NAMALWA (cell line): ENCODE results near the gene MPV17L.
"Not testable (repeated sequence)": the region's sequence is repeated elsewhere in the genome, so short reads cannot be mapped to it uniquely, and the experiment has no call there.

Source experiments
- DNase-seq: peaks from one replicate; pipeline ENCODE4 v3.0.0-alpha.2; 2015; ENCODE audit warnings: low spot score

Gene MPV17L

DNA sequence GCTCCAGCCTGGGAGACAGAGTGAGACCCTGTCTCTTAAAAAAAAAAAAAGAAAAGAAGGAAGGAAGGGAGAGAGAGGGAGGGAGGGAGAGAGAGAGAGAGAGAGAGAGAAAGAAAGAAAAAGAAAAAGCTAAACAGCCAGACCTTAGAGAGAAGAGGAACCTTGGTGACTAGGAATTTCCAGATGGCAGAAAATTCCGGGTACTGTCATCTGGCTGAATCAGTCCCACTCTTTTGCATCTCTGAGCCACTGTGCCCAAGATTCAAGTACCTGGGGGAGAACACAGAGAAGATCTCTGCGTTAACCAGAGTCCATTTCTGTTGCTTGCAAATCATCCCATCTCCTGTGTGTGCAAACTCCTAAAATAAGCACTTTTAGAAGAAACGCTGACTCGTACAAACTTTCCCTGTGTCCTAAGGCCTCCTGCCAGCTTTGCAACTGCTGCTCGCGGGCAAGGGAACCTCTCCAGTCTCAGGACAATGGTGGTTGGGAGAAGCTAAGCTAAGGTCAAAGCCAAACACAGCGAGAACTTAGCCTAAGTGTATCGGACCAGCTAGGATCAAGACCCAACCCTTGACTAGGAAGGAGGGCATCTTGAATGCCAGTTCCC lies 56.8 kb downstream of the MPV17L start:
- DNase-seq = no peak

DNA sequence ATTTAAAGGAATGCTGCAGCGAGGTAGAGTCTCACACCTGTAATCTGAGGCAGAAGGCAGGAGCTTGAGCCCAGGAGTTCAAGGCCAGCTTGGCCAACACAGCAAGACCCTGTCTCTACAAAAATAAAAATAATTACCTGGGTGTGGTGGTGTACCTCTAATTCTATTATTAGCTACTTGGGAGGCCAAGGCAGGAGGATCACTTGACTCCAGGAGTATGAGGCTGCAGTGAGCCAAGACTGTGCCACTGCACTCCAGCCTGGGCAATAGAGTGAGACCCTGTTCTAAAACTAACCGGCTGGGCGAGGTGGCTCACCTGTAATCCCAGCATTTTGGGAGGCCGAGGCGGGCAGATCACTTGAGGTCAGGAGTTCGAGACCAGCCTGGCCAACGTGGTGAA lies 57.7 kb downstream of the MPV17L start:
- not testable (repeated sequence) for DNase-seq

DNA sequence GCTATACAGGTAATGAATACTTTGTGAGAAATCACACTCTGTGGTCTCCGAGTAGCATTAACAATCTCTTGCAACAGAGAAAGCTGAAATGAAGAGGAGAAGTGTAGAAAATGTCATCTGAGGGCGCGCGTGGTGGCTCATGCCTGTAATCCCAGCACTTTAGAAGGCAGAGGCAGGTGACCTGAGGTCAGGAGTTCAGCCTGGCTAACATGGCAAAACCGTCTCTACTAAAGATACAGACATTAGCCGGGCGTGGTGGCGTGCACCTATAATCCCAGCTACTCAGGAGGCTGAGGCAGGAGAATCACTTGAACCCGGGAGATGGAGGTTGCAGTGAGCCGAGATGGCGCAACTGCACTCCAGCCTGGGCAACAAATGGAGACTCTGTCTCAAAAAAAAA lies 59.4 kb downstream of the MPV17L start:
- DNase-seq = not testable (repeated sequence)

DNA sequence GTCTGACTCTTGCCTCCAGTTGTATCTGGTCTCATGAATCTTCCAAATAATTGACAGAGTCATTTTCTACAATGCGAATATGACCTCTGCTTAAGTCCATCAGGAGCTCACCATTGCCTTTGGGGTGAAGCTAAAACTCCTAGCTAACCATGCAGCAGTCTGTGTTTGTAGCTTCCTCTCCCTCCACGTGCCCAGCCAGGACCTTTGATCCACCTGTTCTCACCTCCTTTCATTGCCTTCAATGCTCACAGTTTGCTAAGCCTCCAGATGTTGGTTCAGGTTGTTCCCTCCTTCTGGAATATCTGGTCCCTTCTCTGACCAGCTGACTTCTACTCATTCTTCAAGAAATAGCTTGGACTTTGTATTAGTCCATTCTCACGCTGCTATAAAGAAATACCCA lies 61.8 kb downstream of the MPV17L start:
- no peak for DNase-seq

DNA sequence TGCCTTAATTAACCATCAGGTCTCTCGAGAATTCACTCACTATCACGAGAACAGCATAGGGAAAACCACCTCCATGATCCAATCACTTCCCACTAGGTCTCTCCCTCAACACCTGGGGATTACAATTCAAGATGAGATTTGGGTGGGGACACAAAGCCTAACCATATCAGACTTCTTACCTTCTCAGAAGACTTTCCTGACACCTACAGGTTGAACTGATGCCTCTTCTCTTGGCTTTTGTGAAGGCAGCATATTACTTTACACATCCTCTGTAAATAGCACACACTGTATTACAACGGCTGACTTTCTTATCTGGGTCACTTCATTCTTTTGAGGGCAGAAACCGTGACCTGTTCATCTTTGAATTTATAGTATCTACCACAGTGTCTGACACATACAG lies 62.4 kb downstream of the MPV17L start:
- DNase-seq = peak; percentile 19

DNA sequence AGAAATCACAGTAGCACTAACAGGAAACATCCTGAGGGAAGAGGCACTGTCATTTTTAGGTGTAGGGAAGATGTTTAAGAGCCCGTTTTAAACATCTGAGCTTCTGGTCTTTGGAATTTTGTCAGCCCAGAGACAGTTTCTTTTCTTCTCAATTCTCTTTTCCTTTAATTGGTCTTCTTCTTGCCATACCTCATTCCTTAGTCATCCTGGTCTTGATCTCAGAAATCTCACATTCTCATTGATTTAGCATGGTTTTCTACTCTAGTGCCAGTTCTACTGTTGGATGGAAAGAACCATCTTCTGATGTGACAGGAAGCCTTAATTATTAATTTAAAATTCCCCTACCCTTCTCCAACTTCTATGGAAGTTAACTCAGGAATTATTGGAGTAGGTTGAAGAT lies 64.2 kb downstream of the MPV17L start:
- no peak for DNase-seq

DNA sequence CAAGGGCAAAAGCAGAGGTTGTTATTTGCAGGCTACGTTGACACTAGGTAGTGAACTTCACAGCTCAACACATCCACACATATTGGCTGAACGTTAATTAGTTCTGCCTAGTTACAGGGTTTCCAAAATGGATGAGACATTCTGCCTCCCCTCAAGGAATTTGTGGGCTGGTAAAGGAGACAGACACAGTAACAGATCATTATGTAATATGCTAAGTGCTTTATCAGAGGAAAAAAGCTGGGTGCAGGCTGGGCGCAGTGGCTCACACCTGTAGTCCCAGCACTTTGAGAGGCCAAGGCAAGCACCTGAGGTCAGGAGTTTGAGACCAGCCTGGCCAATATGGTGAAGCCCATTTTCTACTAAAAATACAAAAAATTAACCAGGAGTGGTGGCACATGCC lies 65.0 kb downstream of the MPV17L start:
- no peak for DNase-seq

DNA sequence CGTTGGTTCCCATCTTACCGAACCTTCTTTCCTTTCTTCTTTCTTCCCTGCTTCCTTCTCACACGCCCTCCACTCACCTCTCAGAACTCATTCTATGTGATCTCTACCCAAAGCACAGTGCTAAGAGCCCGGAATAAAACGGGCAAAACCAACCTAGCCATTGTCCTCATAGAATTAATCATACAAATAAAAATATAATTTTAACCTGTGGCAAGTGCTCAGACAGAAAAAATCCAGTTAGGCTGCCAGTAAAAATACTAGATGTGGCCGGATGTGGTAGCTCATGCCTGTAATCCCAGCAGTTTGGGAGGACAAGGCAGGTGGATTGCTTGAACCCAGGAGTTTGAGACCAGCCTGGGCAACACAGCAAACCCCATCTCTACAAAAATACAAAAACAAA lies 65.8 kb downstream of the MPV17L start:
- no peak for DNase-seq
